HG03060 (cell line): ENCODE results near the gene NTN4.
"Not testable (repeated sequence)": the region's sequence is repeated elsewhere in the genome, so short reads cannot be mapped to it uniquely, and the experiment has no call there.

Experiments
- ATAC-seq: cut with Tn5 transposase; IDR thresholded peaks from one replicate; pipeline ENCODE4 v1.9.1; 2021; ENCODE audit warnings: low read depth, moderate number of reproducible peaks; ENCODE audit not compliant: unreplicated experiment

Gene NTN4

GRCh38 chr12:95633732-95634465, 156.7 kb downstream of the NTN4 start:
- ATAC-seq, result no peak

DNA sequence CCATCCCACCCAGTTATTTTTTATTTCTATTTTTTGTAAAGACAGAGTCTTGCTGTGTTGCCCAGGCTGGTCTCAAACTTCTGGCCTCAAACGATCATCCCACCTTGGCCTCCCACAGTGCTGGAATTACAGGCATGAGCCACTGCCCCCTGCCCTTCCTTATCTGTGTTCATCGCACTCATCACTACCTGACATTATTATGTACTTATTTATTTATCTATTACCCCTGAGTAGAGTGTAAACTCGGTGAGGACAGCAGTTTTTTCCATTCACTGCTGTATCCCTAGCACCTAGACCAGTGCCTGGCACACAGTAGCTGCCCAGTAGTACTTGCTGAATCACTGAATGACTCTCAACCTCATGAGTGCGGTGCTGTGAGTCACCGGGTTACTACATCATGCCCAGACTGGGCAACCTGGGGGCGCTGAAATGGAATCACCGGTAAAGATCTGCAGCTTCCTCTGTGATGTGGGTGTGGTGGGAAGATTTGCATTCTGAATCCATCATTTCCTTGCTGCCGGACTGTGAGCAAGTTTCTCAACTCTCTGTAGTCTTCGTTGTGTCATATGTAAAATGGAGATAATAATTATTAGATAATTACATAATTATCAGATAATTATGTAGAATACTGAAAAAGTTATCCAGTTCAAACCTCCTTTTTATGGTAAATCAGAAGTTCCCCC, 157.4 kb downstream of the NTN4 start:
- no peak for ATAC-seq

GRCh38 chr12:95630496-95630895, 160.1 kb downstream of the NTN4 start:
- ATAC-seq, result no peak

DNA sequence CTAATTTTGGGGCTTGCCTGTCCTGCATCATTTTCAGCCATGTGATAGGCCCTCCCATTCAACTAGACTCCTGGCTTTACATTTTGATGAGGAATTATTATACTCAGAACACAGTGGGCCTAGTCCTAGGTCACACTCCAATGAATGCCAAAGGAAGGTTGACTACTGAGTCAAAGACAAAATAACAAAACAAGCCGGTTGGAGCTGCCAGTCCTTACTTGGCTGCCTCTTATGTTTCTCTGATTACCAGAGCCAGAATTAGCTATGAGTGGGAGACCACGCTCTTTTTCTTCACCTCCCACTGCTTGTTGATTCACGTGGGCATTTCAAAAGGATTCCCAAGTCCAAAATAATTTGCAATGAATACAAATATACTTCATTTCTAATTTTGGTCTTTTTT, 161.2 kb downstream of the NTN4 start:
- no peak for ATAC-seq

GRCh38 chr12:95626854-95627253, 163.7 kb downstream of the NTN4 start:
- ATAC-seq, result no peak

DNA sequence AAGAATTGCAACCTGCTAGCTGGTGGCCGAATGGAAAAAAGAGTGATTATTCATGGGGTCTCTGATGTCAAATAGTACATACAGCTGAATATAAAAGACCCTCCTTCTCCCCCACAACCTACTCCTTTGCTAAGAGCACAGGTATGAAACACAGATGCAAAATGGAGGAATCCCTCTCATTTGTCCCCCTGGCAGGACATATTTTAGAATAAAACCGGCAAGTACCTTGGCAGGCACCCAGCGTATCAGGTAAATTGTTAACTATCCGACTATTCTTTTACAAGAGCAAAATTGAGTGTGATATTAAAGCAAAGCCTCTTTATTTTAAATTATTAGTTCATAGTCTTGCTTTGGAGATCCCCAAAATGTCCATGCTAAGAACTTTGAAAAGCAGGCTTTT, 165.6 kb downstream of the NTN4 start:
- ATAC-seq, result no peak

- no peak for ATAC-seq
These were observed 166.0 kb downstream of the NTN4 start for GRCh38 chr12:95624589-95624988.

- no peak for ATAC-seq
These were observed 166.9 kb downstream of the NTN4 start for GRCh38 chr12:95623554-95624170.

DNA sequence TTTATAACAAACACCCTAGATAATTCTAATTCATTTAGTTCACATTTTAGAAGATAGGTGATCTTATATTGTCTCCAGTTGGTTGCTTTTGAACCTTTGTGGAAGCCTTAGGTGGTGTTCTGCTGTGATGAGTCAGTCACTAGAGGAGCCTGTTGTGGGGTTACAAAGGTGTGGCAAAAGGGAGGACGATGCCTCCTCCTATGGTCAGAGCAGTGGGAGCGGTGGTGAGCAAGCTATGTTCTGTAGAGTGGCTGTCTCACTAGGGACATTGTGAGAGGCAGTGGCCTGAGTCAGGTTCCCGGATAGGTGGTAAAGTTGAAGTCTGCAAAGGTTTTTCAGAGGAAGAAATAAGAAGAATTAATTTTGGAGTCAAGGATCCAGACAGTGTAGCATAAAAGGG, 167.7 kb downstream of the NTN4 start:
- ATAC-seq, result no peak

DNA sequence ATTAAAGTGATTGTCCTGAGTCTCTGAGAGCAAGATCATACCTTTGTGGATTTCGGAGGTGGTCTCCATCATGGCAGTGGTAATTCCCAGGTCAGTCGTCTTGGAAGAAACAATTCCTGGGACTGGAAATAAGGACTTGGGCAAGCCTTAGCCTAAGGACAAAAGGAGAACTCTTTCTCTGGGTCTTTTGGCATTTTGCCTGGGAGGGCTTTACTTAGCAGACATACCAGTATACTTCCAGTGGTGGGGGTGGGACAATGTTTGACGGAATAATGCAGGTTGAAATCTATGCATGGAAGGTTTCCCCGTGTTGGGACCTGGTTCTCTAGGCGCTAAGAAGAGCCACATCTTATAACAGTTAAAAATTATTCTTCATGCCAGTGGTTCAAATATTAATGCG, 168.8 kb downstream of the NTN4 start:
- no peak for ATAC-seq

DNA sequence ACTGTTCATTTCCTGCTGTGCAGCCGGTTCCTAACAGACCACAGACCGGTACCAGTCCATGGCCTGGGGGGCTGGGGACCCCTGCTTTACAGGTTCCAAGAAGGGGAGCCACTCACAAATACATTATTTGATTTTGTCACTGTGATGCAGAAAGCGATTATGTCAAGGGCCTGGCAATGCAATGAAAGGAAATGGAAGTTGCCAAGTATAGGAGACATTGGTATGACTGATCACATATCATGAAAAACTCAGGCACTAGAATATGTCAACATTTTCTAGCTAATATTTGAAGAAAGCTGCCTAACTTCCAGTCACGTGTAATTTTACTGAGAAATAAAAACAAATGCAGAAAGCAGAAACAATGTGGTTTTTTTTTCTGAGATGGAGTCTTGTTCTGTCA, 170.4 kb downstream of the NTN4 start:
- ATAC-seq, result no peak

GRCh38 chr12:95616470-95616869, 174.1 kb downstream of the NTN4 start:
- not testable (repeated sequence) for ATAC-seq

DNA sequence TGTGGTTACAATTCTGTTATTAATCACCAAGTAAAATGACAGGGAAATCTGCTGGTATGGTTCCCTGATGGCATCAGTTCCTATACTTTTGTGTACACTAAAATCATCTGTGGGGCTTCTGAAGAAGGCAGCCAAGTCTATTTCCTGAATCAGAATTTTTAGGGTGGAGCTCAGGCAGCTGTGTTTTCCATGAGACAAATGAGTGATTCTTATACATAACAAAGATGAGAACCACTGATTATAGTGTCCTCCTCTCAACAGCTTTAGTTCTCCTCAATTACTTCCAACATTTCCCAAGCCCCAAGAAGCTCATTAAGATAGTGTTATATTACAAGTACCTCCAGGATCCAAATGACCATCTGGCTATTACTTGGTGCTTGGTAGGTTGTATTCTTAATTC, 174.8 kb downstream of the NTN4 start:
- ATAC-seq, result no peak

- no peak for ATAC-seq
These were observed 176.1 kb downstream of the NTN4 start for GRCh38 chr12:95614390-95614982.

- ATAC-seq, result no peak
These were observed 177.5 kb downstream of the NTN4 start for GRCh38 chr12:95613021-95613420.

- ATAC-seq, result no peak
These were observed 178.8 kb downstream of the NTN4 start for GRCh38 chr12:95611676-95612309.

- no peak for ATAC-seq
These were observed 182.1 kb downstream of the NTN4 start for GRCh38 chr12:95608252-95609033.
